C4-2B (cell line): ENCODE measurements around the gene FOXO6.

Source experiments
- CTCF ChIP-seq: fragments of 450-650 bp; conservative IDR thresholded peaks from 2 replicates; pipeline ENCODE4 v1.5.1; 2017; ENCODE audit warnings: mild to moderate bottlenecking
- ZFX ChIP-seq: fragments of 450-650 bp; IDR thresholded peaks from 2 replicates; pipeline ENCODE4 v1.6.1; 2017

- TF ChIP-seq ZFX (no peak), CTCF (no peak)
Observed at GRCh38 chr1:41429641-41430035, 68.4 kb downstream of the FOXO6 start.
